Liver (tissue), 3 donors: ENCODE results near the gene SIX4.

Experiments
- CTCF ChIP-seq: fragments of 150-350 bp; IDR thresholded peaks from 2 replicates; pipeline ENCODE4 v1.5.1; 2017; ENCODE audit warnings: improper control_type of control experiment, low read depth, low read length; ENCODE audit not compliant: missing input control
- EGR1 ChIP-seq, 2 donors: IDR thresholded peaks; 2 replicates each; pipeline ENCODE4 v1.6.1; 2016 to 2018; ENCODE audit warnings: antibody characterized with exemption in 2 of 2, low read depth in 2 of 2
- GABPA ChIP-seq, 2 donors: IDR thresholded peaks in 1 of 2; conservative IDR thresholded peaks in 1 of 2; 2 replicates each; pipeline ENCODE4 v1.6.1; 2016; ENCODE audit warnings: antibody characterized with exemption in 2 of 2, mild to moderate bottlenecking in 1 of 2, moderate library complexity in 1 of 2
- REST ChIP-seq: IDR thresholded peaks from 2 replicates; pipeline ENCODE4 v1.6.1; 2016; ENCODE audit warnings: antibody characterized with exemption, mild to moderate bottlenecking
- donor health status: healthy.
- donor health status: healthy.

GRCh38 chr14:60723907-60724618 is at the start of gene SIX4:
- TF ChIP-seq GABPA (IDR thresholded peaks at IDR 0.05 in 1 of 2, conservative IDR thresholded peaks at IDR 0.05 in 1 of 2) (no peak), CTCF (no peak), EGR1 (IDR thresholded peaks at IDR 0.05; ENCODE audit: low read depth in 2 of 2) (no peak), REST (no peak)
